ENCODE measurements around the gene GRIP2. TPM values are rescaled to one million over a fixed set of nuclear protein-coding genes. Genes with fewer than 3 reads are reported as not detected.
A peak's percentile ranks its signal among the peaks of the same experiment; 100 is the strongest.

GRIP2 gene
- polyA plus RNA-seq, 3 donors = not detected

DNA sequence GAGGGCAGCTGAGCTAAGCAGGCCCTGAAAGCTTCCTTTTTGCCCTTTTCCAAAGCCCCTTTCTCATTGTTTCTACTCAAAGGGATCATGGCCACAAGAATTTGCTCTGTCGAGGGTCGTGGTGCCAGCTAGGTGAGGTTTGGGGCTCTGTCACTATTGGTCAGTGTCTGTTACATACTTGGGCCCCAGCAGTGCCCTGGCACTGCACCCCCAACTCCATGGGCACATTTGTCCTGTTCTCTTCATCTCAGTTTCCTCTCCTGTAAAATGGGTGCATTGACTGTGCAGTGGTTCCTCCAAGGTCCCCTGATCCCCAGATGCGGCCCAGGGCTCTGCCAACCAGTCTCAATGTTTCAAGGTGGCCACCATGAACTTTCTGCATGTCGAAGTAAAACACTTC lies 75.6 kb downstream of the GRIP2 start:
- no peak overlapping the region for H3K4me2 ChIP-seq (replicated peaks; ENCODE audit: extremely low read depth, low read length, poor library complexity, severe bottlenecking)
- peaks cover 95 to 100% of the 10 kb centered on the region in 2 donors for H3K36me3 ChIP-seq (replicated peaks in 1 of 2; ENCODE audit: control insufficient read depth in 1 of 2, insufficient read depth in 2 of 2, low read length in 2 of 2)
- H3K27ac ChIP-seq (ENCODE audit: low read depth in 1 of 2, low read length in 2 of 2) = peak overlapping the region in 1 of 2 donors; percentile 48

DNA sequence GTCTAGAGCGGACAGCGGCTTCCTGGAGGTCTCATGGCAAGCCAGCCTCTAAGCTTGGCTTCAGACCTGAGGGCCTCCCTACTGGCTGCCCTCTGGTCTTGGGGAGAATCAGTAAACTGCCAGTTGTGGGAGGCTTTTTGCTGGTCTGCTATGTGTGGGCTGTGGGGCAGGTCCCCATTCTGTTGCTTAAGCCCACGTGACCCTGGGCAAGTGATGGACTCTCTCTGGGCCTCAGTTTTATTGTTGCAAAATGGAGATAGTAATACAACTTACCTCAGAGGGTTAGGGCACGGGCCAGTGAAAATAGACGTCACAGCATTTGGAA lies 76.0 kb downstream of the GRIP2 start:
- peaks cover 9% of the 10 kb centered on the region for H3K4me1 Mint-ChIP-seq
- Histone ChIP-seq H3K9ac (ENCODE audit: insufficient read depth, low read length, poor library complexity, severe bottlenecking) (no peak overlapping the region), H3K27ac (ENCODE audit: low read depth in 1 of 2, low read length in 2 of 2) (peak overlapping the region in 1 of 2 donors; percentile 48), H3K36me3 (replicated peaks in 1 of 2; ENCODE audit: control insufficient read depth in 1 of 2, insufficient read depth in 2 of 2, low read length in 2 of 2) (peaks cover 95 to 100% of the 10 kb centered on the region in 2 donors), H3K4me3 (replicated peaks in 1 of 3; ENCODE audit: low read depth in 2 of 3, low read length in 3 of 3) (no peak overlapping the region), H3K4me2 (replicated peaks; ENCODE audit: extremely low read depth, low read length, poor library complexity, severe bottlenecking) (no peak overlapping the region), H3K27me3 (ENCODE audit: control insufficient read depth in 2 of 2, insufficient read depth in 2 of 2, low read length in 2 of 2) (no peaks in the 10 kb centered on the region), H3K4me1 (ENCODE audit: control insufficient read depth in 1 of 2, insufficient read depth in 2 of 2, low read length in 2 of 2) (no peaks in the 10 kb centered on the region), H3K9me3 (replicated peaks in 1 of 2; ENCODE audit: control insufficient read depth in 1 of 2, insufficient read depth in 1 of 2, low read length in 2 of 2) (no peaks in the 10 kb centered on the region), H2AFZ (ENCODE audit: insufficient read depth, low read depth, low read length, poor library complexity, severe bottlenecking) (no peak overlapping the region), H3K79me2 (ENCODE audit: insufficient read depth, low read length) (no peaks in the 10 kb centered on the region), H4K20me1 (ENCODE audit: insufficient read depth, low read length) (peaks cover 96% of the 10 kb centered on the region)
- intact Hi-C loops (cut with micrococcal nuclease) = no loop called here
- DNase-seq = no peak
- WGBS (ENCODE audit: insufficient coverage) = 66% methylated on average over 3 of the region's 5 CpGs
- H3K9me3 Mint-ChIP-seq = peaks cover 0 to 2% (median 0%) of the 10 kb centered on the region in 7 donors
- no peak overlapping the region for H3K4me3 Mint-ChIP-seq
- peak overlapping the region in 3 of 7 donors; percentile 40 to 79 (median 46) for H3K27ac Mint-ChIP-seq
- peaks cover 94 to 98% of the 10 kb centered on the region in 2 donors for H3K36me3 Mint-ChIP-seq
- H3K27me3 Mint-ChIP-seq (ENCODE audit: low read depth in 3 of 3) = peaks cover 0 to 2% (median 0%) of the 10 kb centered on the region in 3 donors
- TF ChIP-seq, protein P1, sequence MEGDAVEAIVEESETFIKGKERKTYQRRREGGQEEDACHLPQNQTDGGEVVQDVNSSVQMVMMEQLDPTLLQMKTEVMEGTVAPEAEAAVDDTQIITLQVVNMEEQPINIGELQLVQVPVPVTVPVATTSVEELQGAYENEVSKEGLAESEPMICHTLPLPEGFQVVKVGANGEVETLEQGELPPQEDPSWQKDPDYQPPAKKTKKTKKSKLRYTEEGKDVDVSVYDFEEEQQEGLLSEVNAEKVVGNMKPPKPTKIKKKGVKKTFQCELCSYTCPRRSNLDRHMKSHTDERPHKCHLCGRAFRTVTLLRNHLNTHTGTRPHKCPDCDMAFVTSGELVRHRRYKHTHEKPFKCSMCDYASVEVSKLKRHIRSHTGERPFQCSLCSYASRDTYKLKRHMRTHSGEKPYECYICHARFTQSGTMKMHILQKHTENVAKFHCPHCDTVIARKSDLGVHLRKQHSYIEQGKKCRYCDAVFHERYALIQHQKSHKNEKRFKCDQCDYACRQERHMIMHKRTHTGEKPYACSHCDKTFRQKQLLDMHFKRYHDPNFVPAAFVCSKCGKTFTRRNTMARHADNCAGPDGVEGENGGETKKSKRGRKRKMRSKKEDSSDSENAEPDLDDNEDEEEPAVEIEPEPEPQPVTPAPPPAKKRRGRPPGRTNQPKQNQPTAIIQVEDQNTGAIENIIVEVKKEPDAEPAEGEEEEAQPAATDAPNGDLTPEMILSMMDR (IDR thresholded peaks at IDR 0.05) = no peak

More for the DNA sequence above, 75.6 kb downstream of the GRIP2 start:
- H3K9ac ChIP-seq (ENCODE audit: insufficient read depth, low read length, poor library complexity, severe bottlenecking) = no peak overlapping the region
- H3K4me3 ChIP-seq (replicated peaks in 1 of 3; ENCODE audit: low read depth in 2 of 3, low read length in 3 of 3) = no peak overlapping the region
- Mint-ChIP-seq H3K36me3 (peaks cover 93 to 98% of the 10 kb centered on the region in 2 donors), H3K9me3 (peaks cover 0 to 2% (median 0%) of the 10 kb centered on the region in 7 donors), H3K27me3 (ENCODE audit: low read depth in 3 of 3) (peaks cover 0 to 2% (median 0%) of the 10 kb centered on the region in 3 donors), H3K27ac (peak overlapping the region in 3 of 7 donors; percentile 73 to 80 (median 79)), H3K4me1 (peaks cover 9% of the 10 kb centered on the region), H3K4me3 (no peak overlapping the region)
- no peaks in the 10 kb centered on the region for H3K4me1 ChIP-seq (ENCODE audit: control insufficient read depth in 1 of 2, insufficient read depth in 2 of 2, low read length in 2 of 2)
- no peaks in the 10 kb centered on the region for H3K79me2 ChIP-seq (ENCODE audit: insufficient read depth, low read length)
- H3K27me3 ChIP-seq (ENCODE audit: control insufficient read depth in 2 of 2, insufficient read depth in 2 of 2, low read length in 2 of 2) = no peaks in the 10 kb centered on the region
- intact Hi-C loops (cut with micrococcal nuclease) = no loop called here
- H2AFZ ChIP-seq (ENCODE audit: insufficient read depth, low read depth, low read length, poor library complexity, severe bottlenecking) = no peak overlapping the region
- 100% methylated on average over 2 of the region's 4 CpGs for WGBS (ENCODE audit: insufficient coverage)
- H4K20me1 ChIP-seq (ENCODE audit: insufficient read depth, low read length) = peaks cover 96% of the 10 kb centered on the region
- no peaks in the 10 kb centered on the region for H3K9me3 ChIP-seq (replicated peaks in 1 of 2; ENCODE audit: control insufficient read depth in 1 of 2, insufficient read depth in 1 of 2, low read length in 2 of 2)
- DNase-seq = no peak
- TF ChIP-seq, protein P1 (IDR thresholded peaks at IDR 0.05) = no peak

Measured in CD14-positive monocyte (primary cell).